H1 (cell line): ENCODE results near the gene TMEM258. TPM values are rescaled to one million over a fixed set of nuclear protein-coding genes. Genes with fewer than 3 reads are reported as not detected.

Source experiments
- CTCF ChIA-PET: fragments of 300-600 bp; sonication (Branson Sonifier 250); formaldehyde crosslinking; loops from one replicate; lab custom pipeline; 2021; ENCODE audit not compliant: partially characterized antibody; lab: Charles Lee
- POLR2A ChIA-PET: fragments of 300-600 bp; sonication (Branson Sonifier 250); formaldehyde crosslinking; loops from one replicate; lab custom pipeline; 2021; ENCODE audit warnings: inconsistent platforms; ENCODE audit not compliant: partially characterized antibody; lab: Charles Lee
- DNase-seq, 2 experiments: peaks; one replicate each; pipeline versions ENCODE4 v3.0.0 to v3.0.0-alpha.2; 2010 to 2022; ENCODE audit warnings: low spot score in 2 of 2, low read depth in 1 of 2, mixed read lengths in 1 of 2
- FAIRE-seq: peaks from 2 replicates; lab custom pipeline; 2011; peaks lifted over from hg19 to GRCh38; lab: Jason Lieb, UNC
- H2AFZ ChIP-seq: 2 replicates; pipeline ENCODE4 v1.8.1; 2012; ENCODE audit warnings: low read length, inconsistent platforms
- H2AK5ac ChIP-seq: 2 replicates; pipeline ENCODE4 v1.6.1; 2013; ENCODE audit warnings: low read depth, low read length
- H2BK120ac ChIP-seq: replicated peaks from 2 replicates; pipeline ENCODE3; 2013; ENCODE audit warnings: low read depth, low read length, inconsistent platforms
- H2BK12ac ChIP-seq: 2 replicates; pipeline ENCODE4 v1.6.1; 2013; ENCODE audit warnings: low read depth, low read length
- H2BK15ac ChIP-seq: 2 replicates; pipeline ENCODE4 v1.6.1; 2013; ENCODE audit warnings: low read length
- H2BK20ac ChIP-seq: 2 replicates; pipeline ENCODE4 v1.6.1; 2013; ENCODE audit warnings: low read length
- H2BK5ac ChIP-seq: 2 replicates; pipeline ENCODE4 v1.6.1; 2013; ENCODE audit warnings: low read depth, low read length
- H3K14ac ChIP-seq: 2 replicates; pipeline ENCODE4 v1.6.1; 2013; ENCODE audit warnings: inconsistent platforms; ENCODE audit not compliant: insufficient read length
- H3K18ac ChIP-seq: 2 replicates; pipeline ENCODE4 v1.6.1; 2013; ENCODE audit warnings: low read length; ENCODE audit errors: extremely low read depth
- H3K23ac ChIP-seq: 2 replicates; pipeline ENCODE4 v1.6.1; 2013; ENCODE audit warnings: inconsistent platforms; ENCODE audit not compliant: insufficient read length
- H3K23me2 ChIP-seq: 2 replicates; pipeline ENCODE4 v1.6.1; 2013; ENCODE audit warnings: low read depth, low read length
- H3K27ac ChIP-seq: 2 replicates; pipeline ENCODE4 v1.6.1; 2011; ENCODE audit warnings: low read depth, low read length, inconsistent platforms
- H3K27me3 ChIP-seq, 4 experiments: replicated peaks in 1 of 4; 1 replicate in 1 of 4; 2 replicates in 3 of 4; pipeline versions ENCODE4 v1.6.1 to v1.8.1; 2011 to 2013; ENCODE audit warnings: low read length in 3 of 4, mild to moderate bottlenecking in 3 of 4, inconsistent platforms in 2 of 4, mixed read lengths in 2 of 4, moderate library complexity in 1 of 4; ENCODE audit not compliant: control insufficient read depth in 3 of 4, insufficient read depth in 3 of 4; ENCODE audit errors: extremely low read depth in 1 of 4
- H3K36me3 ChIP-seq, 4 experiments: 2 replicates each; pipeline versions ENCODE4 v1.6.1 to v1.8.1; 2011 to 2013; ENCODE audit warnings: mild to moderate bottlenecking in 4 of 4, low read length in 3 of 4, moderate library complexity in 2 of 4, control low read depth in 1 of 4, inconsistent platforms in 1 of 4; ENCODE audit not compliant: insufficient read depth in 4 of 4, control insufficient read depth in 2 of 4
- H3K4ac ChIP-seq: replicated peaks from 2 replicates; pipeline ENCODE3; 2013; ENCODE audit warnings: low read length, low read depth, mixed read lengths, inconsistent platforms; ENCODE audit not compliant: insufficient read length
- H3K4me1 ChIP-seq, 4 experiments: replicated peaks in 1 of 4; 1 replicate in 1 of 4; 2 replicates in 3 of 4; pipeline versions ENCODE4 v1.6.1 to v1.8.1; 2011 to 2013; ENCODE audit warnings: low read length in 3 of 4, inconsistent platforms in 2 of 4, mixed read lengths in 1 of 4; ENCODE audit not compliant: insufficient read depth in 4 of 4, control insufficient read depth in 3 of 4
- H3K4me2 ChIP-seq, 2 experiments: 2 replicates each; pipeline versions ENCODE4 v1.6.1 to v1.8.1; 2011 to 2013; ENCODE audit warnings: low read depth in 2 of 2, low read length in 2 of 2, control low read depth in 1 of 2, inconsistent platforms in 1 of 2, mild to moderate bottlenecking in 1 of 2; ENCODE audit not compliant: insufficient read depth in 1 of 2
- H3K4me3 ChIP-seq, 4 experiments: fragments of 200-600, 300-600 bp in 1 of 4; sonication (generic), shearing (Covaris generic), sonication (Bioruptor Twin) in 1 of 4; 2 replicates each; pipeline versions ENCODE4 v1.5.1 to v1.8.1; 2011 to 2016; ENCODE audit warnings: low read length in 4 of 4, low read depth in 3 of 4, control low read depth in 2 of 4, inconsistent platforms in 2 of 4, mild to moderate bottlenecking in 2 of 4, mixed read lengths in 1 of 4, moderate library complexity in 1 of 4; ENCODE audit not compliant: insufficient read depth in 2 of 4; ENCODE audit errors: extremely low read depth in 1 of 4
- H3K56ac ChIP-seq: replicated peaks from 2 replicates; pipeline ENCODE3; 2013; ENCODE audit warnings: low read depth, mild to moderate bottlenecking, mixed read lengths, low read length, inconsistent platforms; ENCODE audit not compliant: insufficient read length
- H3K79me1 ChIP-seq: 2 replicates; pipeline ENCODE4 v1.6.1; 2013; ENCODE audit warnings: low read depth, low read length, control low read depth
- H3K79me2 ChIP-seq, 2 experiments: 2 replicates each; pipeline versions ENCODE4 v1.6.1 to v1.8.1; 2012 to 2013; ENCODE audit warnings: low read length in 2 of 2, mild to moderate bottlenecking in 2 of 2, inconsistent platforms in 1 of 2; ENCODE audit not compliant: insufficient read depth in 2 of 2, control insufficient read depth in 1 of 2
- H3K9ac ChIP-seq, 4 experiments: replicated peaks in 1 of 4; 1 replicate in 1 of 4; 2 replicates in 3 of 4; pipeline versions ENCODE4 v1.6.1 to v1.8.1; 2011 to 2013; ENCODE audit warnings: low read depth in 3 of 4, low read length in 3 of 4, control low read depth in 2 of 4, mild to moderate bottlenecking in 2 of 4, moderate library complexity in 2 of 4, inconsistent platforms in 1 of 4; ENCODE audit errors: extremely low read depth in 1 of 4
- H3K9me3 ChIP-seq, 2 experiments: 2 replicates each; pipeline versions ENCODE4 v1.6.1 to v1.8.1; 2012 to 2013; ENCODE audit warnings: mild to moderate bottlenecking in 2 of 2, moderate library complexity in 2 of 2, control low read depth in 1 of 2, inconsistent platforms in 1 of 2, low read depth in 1 of 2, low read length in 1 of 2, mixed read lengths in 1 of 2; ENCODE audit not compliant: insufficient read depth in 2 of 2
- H4K20me1 ChIP-seq, 2 experiments: replicated peaks in 1 of 2; 2 replicates each; pipeline versions ENCODE3 to v1.8.1; 2011 to 2013; ENCODE audit warnings: inconsistent platforms in 2 of 2, low read length in 2 of 2, mild to moderate bottlenecking in 1 of 2; ENCODE audit not compliant: insufficient read depth in 2 of 2, control insufficient read depth in 1 of 2
- H4K5ac ChIP-seq: 2 replicates; pipeline ENCODE4 v1.6.1; 2013; ENCODE audit warnings: low read length, low read depth, mixed read lengths, inconsistent platforms; ENCODE audit not compliant: insufficient read length
- H4K8ac ChIP-seq: 2 replicates; pipeline ENCODE4 v1.8.0; 2013; ENCODE audit warnings: mild to moderate bottlenecking, moderate library complexity, low read length, inconsistent platforms; ENCODE audit not compliant: insufficient read depth; ENCODE audit errors: extremely low read depth
- H4K91ac ChIP-seq: replicated peaks from 2 replicates; pipeline ENCODE3; 2013; ENCODE audit warnings: low read length, mixed read lengths, inconsistent platforms; ENCODE audit not compliant: insufficient read length
- MAX ChIP-seq: IDR thresholded peaks from 2 replicates; pipeline ENCODE4 v1.6.1; 2012; ENCODE audit warnings: inconsistent platforms
- whole genome bisulfite sequencing, 2 experiments: shearing (Covaris generic) in 1 of 2; methylation state at CpG; one replicate each; pipeline versions ENCODE4 v1.1.6 to v1.1.7; 2013 to 2015; ENCODE audit warnings: low lambda C conversion rate in 2 of 2, mixed read lengths in 2 of 2, inconsistent platforms in 1 of 2, low coverage in 1 of 2, missing lambda C conversion rate in 1 of 2; ENCODE audit not compliant: insufficient replicate concordance in 2 of 2, insufficient coverage in 1 of 2, insufficient read length in 1 of 2; ENCODE audit errors: extremely low coverage in 1 of 2, missing lambda C conversion rate in 1 of 2; 5-methylcytosine and 5-hydroxymethylcytosine counted together
- polyA plus RNA-seq, 7 experiments: library from polyadenylated mRNA; depleted of rRNA in 3 of 7; stranded (reverse) in 5 of 7; unstranded in 2 of 7; fragments of >200 nt in 5 of 7; fragments of 200-250 nt in 2 of 7; gene quantifications; 1 replicate in 5 of 7; 2 replicates in 1 of 7; 4 replicates in 1 of 7; pipeline versions ENCODE4 v1.2.1 to v1.2.3, GENCODE V29; 2011 to 2013; ENCODE audit warnings: missing spikeins in 2 of 7, mixed read lengths in 2 of 7
- total RNA-seq: library from RNA; stranded (reverse); fragmentation: NEBNext Ultra II Directional; extraction: Animal tissue kit (Norgen Biotek cat#: 25700); gene quantifications from 2 replicates; pipeline ENCODE4 v1.2.1, GENCODE V29; 2021

TMEM258 gene
- total and polyA plus RNA-seq, 2 of the 8 experiments (the other 6 are each of a cell fraction or from before 2014, with no cell fraction given): 186 to 759 TPM

GRCh38 chr11:61836193-61836592, 43.8 kb upstream of the TMEM258 start:
- H3K27me3 ChIP-seq: no peaks in the 10 kb centered on the region; a peak in 1 of 7 replicates
- no peak overlapping the region for H2AFZ ChIP-seq
- FAIRE-seq: no peak
- CTCF ChIA-PET: interaction anchor here (0.8 to 1.1 kb wide), 3 partner anchors 9 to 272 kb away, joined by 3 read pairs; no protein-coding TSS in a partner anchor
- 94% methylated on average over 8 of the region's 8 CpGs; no CpG with 5 or more reads in 1 of the 2 experiments for WGBS, 2 experiments
- no peaks in the 10 kb centered on the region for H3K23me2 ChIP-seq
- no peak overlapping the region for H3K4me3 ChIP-seq
- peak overlapping the region; percentile 11; the same call in 1 of the 2 replicates for H4K8ac ChIP-seq
- peaks cover 8 to 64% of the 10 kb centered on the region in 2 experiments for H3K79me2 ChIP-seq
- no peak for DNase-seq
- no peak overlapping the region for H3K14ac ChIP-seq
- no peak overlapping the region; the same call in 1 of the 2 replicates for H2BK15ac ChIP-seq
- H2AK5ac ChIP-seq: no peak overlapping the region
- H2BK5ac ChIP-seq: no peak overlapping the region
- no peak overlapping the region for H4K91ac ChIP-seq
- no peak overlapping the region for H3K4me2 ChIP-seq
- no peak overlapping the region for H3K56ac ChIP-seq
- peaks cover 21 to 44% (median 32%) of the 10 kb centered on the region in 4 experiments for H3K36me3 ChIP-seq
- peaks cover 26% of the 10 kb centered on the region for H3K79me1 ChIP-seq
- POLR2A ChIA-PET: interaction anchor here (1.5 to 3.0 kb wide), 5 partner anchors 9 to 36 kb away, joined by 3 to 28 read pairs (median 6); no protein-coding TSS in a partner anchor
- H3K9me3 ChIP-seq: no peaks in the 10 kb centered on the region
- no peak overlapping the region for H4K5ac ChIP-seq
- H2BK120ac ChIP-seq: no peak overlapping the region
- no peak overlapping the region for H3K4ac ChIP-seq
- no peak overlapping the region for H3K9ac ChIP-seq
- no peak overlapping the region for H3K27ac ChIP-seq
- no peak overlapping the region for H3K23ac ChIP-seq
- H3K18ac ChIP-seq: no peak overlapping the region
- H4K20me1 ChIP-seq: peaks cover 17 to 46% of the 10 kb centered on the region in 2 experiments
- H2BK20ac ChIP-seq: no peak overlapping the region
- peaks cover 7 to 29% (median 18%) of the 10 kb centered on the region in 4 experiments for H3K4me1 ChIP-seq
- no peak overlapping the region for H2BK12ac ChIP-seq
- TF ChIP-seq MAX: no peak
